Measurements from ENCODE around the gene CEPT1.

- no peak for TF ChIP-seq CEBPB (IDR thresholded peaks at IDR 0.05)
- TF ChIP-seq, protein P1, sequence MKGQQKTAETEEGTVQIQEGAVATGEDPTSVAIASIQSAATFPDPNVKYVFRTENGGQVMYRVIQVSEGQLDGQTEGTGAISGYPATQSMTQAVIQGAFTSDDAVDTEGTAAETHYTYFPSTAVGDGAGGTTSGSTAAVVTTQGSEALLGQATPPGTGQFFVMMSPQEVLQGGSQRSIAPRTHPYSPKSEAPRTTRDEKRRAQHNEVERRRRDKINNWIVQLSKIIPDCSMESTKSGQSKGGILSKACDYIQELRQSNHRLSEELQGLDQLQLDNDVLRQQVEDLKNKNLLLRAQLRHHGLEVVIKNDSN (IDR thresholded peaks at IDR 0.05) = no peak
- TF ChIP-seq REST (IDR thresholded peaks at IDR 0.05; ENCODE audit: low read depth) = no peak
- no peak for TF ChIP-seq RAD21 (IDR thresholded peaks at IDR 0.05; ENCODE audit: low read depth)
- TF ChIP-seq MAX (IDR thresholded peaks at IDR 0.05) = no peak
- no peak for TF ChIP-seq TAF1 (IDR thresholded peaks at IDR 0.05; ENCODE audit: low read depth)
These were observed 601 bp downstream of the CEPT1 start for GRCh38 chr1:111140680-111140967.
